A549 (cell line): ENCODE results near the gene APOL4. TPM values are rescaled to one million over a fixed set of nuclear protein-coding genes. Genes with fewer than 3 reads are reported as not detected.
A peak's percentile ranks its signal among the peaks of the same experiment; 100 is the strongest.
"Not testable (repeated sequence)": the region's sequence is repeated elsewhere in the genome, so short reads cannot be mapped to it uniquely, and the experiment has no call there.

Experiments
- ATAC-seq, 2 experiments: fragments of 200-7000 bp in 1 of 2; fragments of >200 bp in 1 of 2; cut with Nextera tagmentation in 1 of 2; cut with Tn5 transposase in 1 of 2; 3 replicates each; pipeline versions ENCODE4 v1.8.0 to v1.9.1; 2018 to 2020; ENCODE audit warnings: mild to moderate bottlenecking in 1 of 2, moderate library complexity in 1 of 2
- CTCF ChIA-PET: fragments of 300-600 bp; sonication (Branson Sonifier 250); formaldehyde crosslinking; extraction: SDS; loops from one replicate; lab custom pipeline; 2021; ENCODE audit warnings: antibody characterized with exemption, inconsistent platforms; lab: Yijun Ruan, JAX
- POLR2A ChIA-PET: fragments of 350-600 bp; formaldehyde crosslinking; extraction: SDS; loops from one replicate; lab custom pipeline; 2021; ENCODE audit warnings: antibody characterized with exemption, inconsistent platforms; lab: Yijun Ruan, JAX
- DNase-seq, 2 experiments: peaks; one replicate each; pipeline versions ENCODE4 v3.0.0 to v3.0.0-alpha.2; 2011 to 2016; ENCODE audit warnings: low read depth in 1 of 2, low spot score in 1 of 2
- FAIRE-seq: peaks from 2 replicates; lab custom pipeline; 2011; peaks lifted over from hg19 to GRCh38; lab: Jason Lieb, UNC
- H3K27ac ChIP-seq, 2 experiments: fragments of >200 bp; sonication (Bioruptor Twin); formaldehyde crosslinking; 3 replicates each; pipeline ENCODE4 v1.5.1; 2016 to 2017
- H3K4me1 ChIP-seq: fragments of >200 bp; sonication (Bioruptor Twin); formaldehyde crosslinking; 3 replicates; pipeline ENCODE4 v1.6.1; 2016
- H3K4me2 ChIP-seq: fragments of >200 bp; sonication (Bioruptor Twin); formaldehyde crosslinking; 3 replicates; pipeline ENCODE4 v1.6.1; 2016
- H3K4me3 ChIP-seq: fragments of >200 bp; sonication (Bioruptor Twin); formaldehyde crosslinking; 3 replicates; pipeline ENCODE4 v1.5.1; 2016
- H3K9me3 ChIP-seq: fragments of >200 bp; sonication (Bioruptor Twin); formaldehyde crosslinking; 3 replicates; pipeline ENCODE4 v1.6.1; 2016
- CEBPB ChIP-seq, 2 experiments: fragments of >200 bp in 1 of 2; sonication (Bioruptor Twin) in 1 of 2; formaldehyde crosslinking in 1 of 2; IDR thresholded peaks; 2 replicates each; pipeline ENCODE4 v1.6.1; 2012 to 2016
- E2F6 ChIP-seq: IDR thresholded peaks from 2 replicates; pipeline ENCODE4 v1.6.1; 2012; ENCODE audit warnings: low read depth, borderline replicate concordance
- ELK1 ChIP-seq: fragments of 150-350 bp; IDR thresholded peaks from 2 replicates; pipeline ENCODE4 v1.6.1; 2014; ENCODE audit warnings: low read depth, mild to moderate bottlenecking, low read length
- ESRRA ChIP-seq: fragments of 150-350 bp; IDR thresholded peaks from 2 replicates; pipeline ENCODE4 v1.6.1; 2014; ENCODE audit warnings: mild to moderate bottlenecking, low read length, borderline replicate concordance
- FOSL2 ChIP-seq, 2 experiments: fragments of 450-650 bp in 1 of 2; fragments of >200 bp in 1 of 2; sonication (Bioruptor Twin) in 1 of 2; formaldehyde crosslinking; IDR thresholded peaks; 2 replicates each; pipeline versions ENCODE4 v1.5.0 to v1.6.1; 2016 to 2020; ENCODE audit warnings: mild to moderate bottlenecking in 1 of 2, moderate library complexity in 1 of 2
- GATA3 ChIP-seq: IDR thresholded peaks from 2 replicates; pipeline ENCODE4 v1.6.1; 2012; ENCODE audit warnings: borderline replicate concordance
- HDAC2 ChIP-seq: fragments of 200-600 bp; sonication (generic); IDR thresholded peaks from 2 replicates; pipeline ENCODE4 v1.6.1; 2016
- HES2 ChIP-seq: fragments of >200 bp; sonication (Bioruptor Twin); formaldehyde crosslinking; IDR thresholded peaks from 2 replicates; pipeline ENCODE4 v1.6.1; 2016
- HOXB13 ChIP-seq: fragments of 250-450 bp; sonication (Bioruptor Pico); IDR thresholded peaks from 2 replicates; pipeline ENCODE4 v1.5.0; 2020; ENCODE audit warnings: low read depth, mild to moderate bottlenecking, moderate library complexity
- JUN ChIP-seq, 2 experiments: fragments of >200 bp; sonication (Bioruptor Twin); formaldehyde crosslinking; IDR thresholded peaks; 2 replicates in 1 of 2; 3 replicates in 1 of 2; pipeline ENCODE4 v1.6.1; 2016 to 2017
- JUNB ChIP-seq: fragments of >200 bp; sonication (Bioruptor Twin); formaldehyde crosslinking; IDR thresholded peaks from 2 replicates; pipeline ENCODE4 v1.6.1; 2016
- NFE2L2 ChIP-seq: fragments of 150-350 bp; conservative IDR thresholded peaks from 2 replicates; pipeline ENCODE4 v1.6.1; 2014; ENCODE audit warnings: low read length
- NPAS2 ChIP-seq: fragments of 250-450 bp; sonication (Bioruptor Pico); IDR thresholded peaks from 2 replicates; pipeline ENCODE4 v1.8.0; 2022; ENCODE audit warnings: mild to moderate bottlenecking, moderate library complexity, borderline replicate concordance
- POLR2AphosphoS2 ChIP-seq: conservative IDR thresholded peaks from 2 replicates; pipeline ENCODE4 v1.6.1; 2012; ENCODE audit warnings: low read length, improper control_type of control experiment, inconsistent platforms
- TP53 ChIP-seq: fragments of 250-450 bp; sonication (Bioruptor Pico); IDR thresholded peaks from 2 replicates; pipeline ENCODE4 v1.5.0; 2021; ENCODE audit warnings: mild to moderate bottlenecking, moderate library complexity
- USF2 ChIP-seq: fragments of 450-650 bp; IDR thresholded peaks from 2 replicates; pipeline ENCODE4 v1.6.1; 2014; ENCODE audit warnings: antibody characterized with exemption
- ZC3H11A ChIP-seq: fragments of 450-650 bp; IDR thresholded peaks from 2 replicates; pipeline ENCODE4 v1.6.1; 2014; ENCODE audit warnings: antibody characterized with exemption, mild to moderate bottlenecking
- ZFP36 ChIP-seq: fragments of 450-650 bp; IDR thresholded peaks from 2 replicates; pipeline ENCODE4 v1.6.1; 2014; ENCODE audit warnings: borderline replicate concordance; ENCODE audit not compliant: partially characterized antibody
- ZNF302 ChIP-seq: fragments of 250-450 bp; sonication (Bioruptor Pico); IDR thresholded peaks from 2 replicates; pipeline ENCODE4 v1.9.0; 2021; ENCODE audit warnings: inconsistent platforms, mild to moderate bottlenecking, moderate library complexity
- ZSCAN20 ChIP-seq: fragments of 250-450 bp; sonication (Bioruptor Pico); IDR thresholded peaks from 2 replicates; pipeline ENCODE4 v1.8.0; 2022; ENCODE audit warnings: mild to moderate bottlenecking, moderate library complexity
- WGBS: methylation state at CpG from one replicate; pipeline ENCODE4 v1.1.6; 2017; ENCODE audit errors: missing lambda C conversion rate; 5-methylcytosine and 5-hydroxymethylcytosine counted together
- polyA plus RNA-seq, 4 experiments: library from polyadenylated mRNA; depleted of rRNA in 3 of 4; stranded (reverse); fragments of >200 nt; fragmentation: RNase III in 1 of 4; extraction: RNeasy Plus Mini Kit Qiagen cat#74134 plus additional on column Dnase treatment in 1 of 4; gene quantifications; 2 replicates in 3 of 4; 3 replicates in 1 of 4; pipeline ENCODE4 v1.2.3, GENCODE V29; 2011 to 2017

APOL4 gene
- polyA plus RNA-seq, 2 of the 4 experiments (the other 2 are of a cell fraction), result not detected

- POLR2A ChIA-PET, FAIRE-seq, H3K9me3 ChIP-seq, ATAC-seq, H3K4me3 ChIP-seq: not testable (repeated sequence)
- DNase-seq, result peak in 1 of 2 experiments; percentile 29
- H3K4me1 ChIP-seq, result peaks cover 61% of the 10 kb centered on the region
- H3K4me2 ChIP-seq, result peak overlapping the region; percentile 65
- TF ChIP-seq FOSL2 (IDR thresholded peaks at IDR 0.05) (peak; percentile 36; the same call in 1 of the 2 replicates), FOSL2 (CRISPR knock-in tag; IDR thresholded peaks at IDR 0.05) (peak; percentile 33; the same call in 1 of the 2 replicates), CEBPB (IDR thresholded peaks at IDR 0.05) (peak; percentile 34 to 70; a peak in 3 of 4 replicates)
- H3K27ac ChIP-seq, result peak overlapping the region; percentile 85 to 90
- CTCF ChIA-PET, result interaction anchor here (1.0 to 3.8 kb wide), 2 partner anchors 11 to 108 kb away, joined by 3 to 10 read pairs; partner anchors contain the start of gene APOL2
- 50% methylated on average over 24 of the region's 24 CpGs for WGBS
Observed at GRCh38 chr22:36250292-36250960, 48.8 kb upstream of the APOL4 start.

- TF ChIP-seq ELK1 (no peak), USF2 (no peak), JUNB (no peak), JUN (IDR thresholded peaks at IDR 0.05) (no peak), CEBPB (IDR thresholded peaks at IDR 0.05) (no peak), ZSCAN20 (CRISPR knock-in tag) (no peak), E2F6 (no peak), POLR2AphosphoS2 (no peak), ZC3H11A (no peak), NFE2L2 (no peak), ZFP36 (no peak), HOXB13 (CRISPR knock-in tag) (no peak), ZNF302 (CRISPR knock-in tag) (no peak), HES2 (no peak), NPAS2 (no peak), ESRRA (no peak), TP53 (CRISPR knock-in tag) (no peak)
- ChIA-PET CTCF (interaction anchor here (3.8 kb wide), 1 partner anchor 10 kb away, joined by 10 read pairs; the partner anchor contains the start of gene APOL2), POLR2A (no interaction called here)
- Histone ChIP-seq H3K9me3 (no peaks in the 10 kb centered on the region), H3K27ac (peak overlapping the region; percentile 85 to 90), H3K4me1 (peaks cover 50% of the 10 kb centered on the region), H3K4me3 (no peak overlapping the region), H3K4me2 (peak overlapping the region; percentile 65; the same call in 2 of the 3 replicates)
- ATAC-seq (no peak), FAIRE-seq (no peak), DNase-seq (no peak)
- 96% methylated on average over 2 of the region's 2 CpGs for WGBS
Observed at GRCh38 chr22:36249160-36249559, 47.6 kb upstream of the APOL4 start.

- H3K9me3 ChIP-seq, result no peaks in the 10 kb centered on the region
- peak overlapping the region in 1 of 2 experiments; percentile 35; a peak in 1 of 6 replicates for H3K27ac ChIP-seq
- no peak for FAIRE-seq
- ChIA-PET POLR2A (no interaction called here), CTCF (interaction anchor here (0.7 to 3.8 kb wide), 2 partner anchors 9 to 30 kb away, joined by 3 to 10 read pairs; partner anchors contain the start of gene APOL2)
- TF ChIP-seq GATA3 (no peak), NFE2L2 (no peak), HDAC2 (no peak), HES2 (no peak), ESRRA (no peak)
- 79% methylated on average over 5 of the region's 5 CpGs for WGBS
- no peak overlapping the region for H3K4me2 ChIP-seq
- no peak overlapping the region for H3K4me3 ChIP-seq
- H3K4me1 ChIP-seq, result peaks cover 38% of the 10 kb centered on the region
- DNase-seq, result no peak
- ATAC-seq, result no peak
Observed at GRCh38 chr22:36247955-36248354, 46.3 kb upstream of the APOL4 start.
